HepG2 (cell line): ENCODE measurements around the gene PDLIM5. TPM values are rescaled to one million over a fixed set of nuclear protein-coding genes. Genes with fewer than 3 reads are reported as not detected.

ENCODE experiments used
- CENPX ChIP-seq: sonication (generic); formaldehyde crosslinking; IDR thresholded peaks from 2 replicates; pipeline ENCODE4 v1.9.0; 2021; ENCODE audit warnings: mild to moderate bottlenecking, missing genetic modification reagents, moderate library complexity
- HMG20B ChIP-seq: conservative IDR thresholded peaks from 2 replicates; pipeline ENCODE4 v1.6.1; 2016; ENCODE audit warnings: missing genetic modification reagents, missing compliant biosample characterization
- HOXA9 ChIP-seq: sonication (generic); formaldehyde crosslinking; IDR thresholded peaks from 2 replicates; pipeline ENCODE4 v1.8.1; 2022; ENCODE audit warnings: missing genetic modification reagents, mild to moderate bottlenecking, moderate library complexity, borderline replicate concordance
- KLF12 ChIP-seq: sonication (generic); formaldehyde crosslinking; IDR thresholded peaks from 2 replicates; pipeline ENCODE4 v1.4.0; 2020; ENCODE audit warnings: missing genetic modification reagents, borderline replicate concordance
- NCOA1 ChIP-seq: sonication (generic); formaldehyde crosslinking; IDR thresholded peaks from 2 replicates; pipeline ENCODE4 v1.9.0; 2021; ENCODE audit warnings: missing genetic modification reagents
- PITX1 ChIP-seq: sonication (generic); formaldehyde crosslinking; IDR thresholded peaks from 2 replicates; pipeline ENCODE4 v1.5.1; 2020; ENCODE audit warnings: mild to moderate bottlenecking, missing genetic modification reagents
- ZEB1 ChIP-seq: IDR thresholded peaks from 2 replicates; pipeline ENCODE4 v1.6.1; 2012; ENCODE audit warnings: mild to moderate bottlenecking, low read depth, inconsistent platforms; ENCODE audit not compliant: insufficient replicate concordance
- ZNF253 ChIP-seq: sonication (generic); formaldehyde crosslinking; IDR thresholded peaks from 2 replicates; pipeline ENCODE4 v1.8.0; 2022; ENCODE audit warnings: mild to moderate bottlenecking, missing genetic modification reagents, borderline replicate concordance
- ZNF333 ChIP-seq: sonication (generic); formaldehyde crosslinking; IDR thresholded peaks from 2 replicates; pipeline ENCODE4 v1.4.0; 2020; ENCODE audit warnings: mild to moderate bottlenecking, missing genetic modification reagents, borderline replicate concordance
- ZNF33A ChIP-seq: sonication (generic); formaldehyde crosslinking; IDR thresholded peaks from 2 replicates; pipeline ENCODE4 v1.5.1; 2020; ENCODE audit warnings: missing genetic modification reagents, mild to moderate bottlenecking, moderate library complexity, borderline replicate concordance
- ZNF446 ChIP-seq: sonication (generic); formaldehyde crosslinking; IDR thresholded peaks from 2 replicates; pipeline ENCODE4 v1.5.0; 2020; ENCODE audit warnings: mild to moderate bottlenecking, missing genetic modification reagents
- ZNF556 ChIP-seq: sonication (generic); formaldehyde crosslinking; IDR thresholded peaks from 2 replicates; pipeline ENCODE4 v1.4.0; 2020; ENCODE audit warnings: mild to moderate bottlenecking, missing genetic modification reagents, borderline replicate concordance
- ZNF567 ChIP-seq: sonication (generic); formaldehyde crosslinking; IDR thresholded peaks from 2 replicates; pipeline ENCODE4 v1.8.1; 2023; ENCODE audit warnings: mild to moderate bottlenecking, missing genetic modification reagents, borderline replicate concordance
- ZSCAN25 ChIP-seq: sonication (generic); formaldehyde crosslinking; IDR thresholded peaks from 2 replicates; pipeline ENCODE4 v1.8.0; 2022; ENCODE audit warnings: mild to moderate bottlenecking, missing genetic modification reagents
- ZSCAN30 ChIP-seq: sonication (generic); formaldehyde crosslinking; IDR thresholded peaks from 2 replicates; pipeline ENCODE4 v1.5.0; 2020; ENCODE audit warnings: mild to moderate bottlenecking, missing genetic modification reagents
- polyA plus RNA-seq, 8 experiments: library from polyadenylated mRNA; depleted of rRNA in 3 of 8; stranded (reverse) in 7 of 8; unstranded in 1 of 8; fragments of >200 nt; fragmentation: Illumina TruSeq in 4 of 8; extraction: Trizol in 4 of 8; gene quantifications; 2 replicates each; pipeline versions ENCODE4 v1.2.1 to v1.2.3, GENCODE V29; 2011 to 2016; ENCODE audit warnings: low read depth in 4 of 8, missing spikeins in 1 of 8, mixed read lengths in 1 of 8; ENCODE audit not compliant: insufficient read depth in 1 of 8
- total RNA-seq, 5 experiments: library from RNA; depleted of rRNA; stranded (reverse); fragments of >200 nt; fragmentation: Illumina TruSeq; extraction: Trizol; gene quantifications; 2 replicates each; pipeline ENCODE4 v1.2.3, GENCODE V29; 2016; ENCODE audit warnings: low read depth in 1 of 5
- TF ChIP-seq, protein P1 (sequence below): sonication (generic); formaldehyde crosslinking; IDR thresholded peaks from 2 replicates; pipeline ENCODE4 v1.8.1; 2023; ENCODE audit warnings: mild to moderate bottlenecking, missing genetic modification reagents
- TF ChIP-seq, protein P2 (sequence below): sonication (generic); formaldehyde crosslinking; IDR thresholded peaks from 2 replicates; pipeline ENCODE4 v1.5.1; 2020; ENCODE audit warnings: missing genetic modification reagents, mild to moderate bottlenecking, borderline replicate concordance
- TF ChIP-seq, protein P3 (sequence below): sonication (generic); IDR thresholded peaks from 2 replicates; pipeline ENCODE4 v1.6.1; 2016; ENCODE audit warnings: low read depth, borderline replicate concordance
- TF ChIP-seq, protein P4 (sequence below): sonication (generic); formaldehyde crosslinking; IDR thresholded peaks from 2 replicates; pipeline ENCODE4 v1.4.0; 2020; ENCODE audit warnings: missing genetic modification reagents
- TF ChIP-seq, protein P5 (sequence below): sonication (generic); formaldehyde crosslinking; IDR thresholded peaks from 2 replicates; pipeline ENCODE4 v1.9.0; 2021; ENCODE audit warnings: missing genetic modification reagents, borderline replicate concordance
- TF ChIP-seq, protein P6 (sequence below): sonication (generic); formaldehyde crosslinking; conservative IDR thresholded peaks from 2 replicates; pipeline ENCODE4 v1.4.0; 2020; ENCODE audit warnings: mild to moderate bottlenecking, missing genetic modification reagents, moderate library complexity

PDLIM5 gene
- total and polyA plus RNA-seq, 2 of the 13 experiments (the other 11 are each of a cell fraction or from before 2014, with no cell fraction given): 52.8 to 119 TPM

DNA sequence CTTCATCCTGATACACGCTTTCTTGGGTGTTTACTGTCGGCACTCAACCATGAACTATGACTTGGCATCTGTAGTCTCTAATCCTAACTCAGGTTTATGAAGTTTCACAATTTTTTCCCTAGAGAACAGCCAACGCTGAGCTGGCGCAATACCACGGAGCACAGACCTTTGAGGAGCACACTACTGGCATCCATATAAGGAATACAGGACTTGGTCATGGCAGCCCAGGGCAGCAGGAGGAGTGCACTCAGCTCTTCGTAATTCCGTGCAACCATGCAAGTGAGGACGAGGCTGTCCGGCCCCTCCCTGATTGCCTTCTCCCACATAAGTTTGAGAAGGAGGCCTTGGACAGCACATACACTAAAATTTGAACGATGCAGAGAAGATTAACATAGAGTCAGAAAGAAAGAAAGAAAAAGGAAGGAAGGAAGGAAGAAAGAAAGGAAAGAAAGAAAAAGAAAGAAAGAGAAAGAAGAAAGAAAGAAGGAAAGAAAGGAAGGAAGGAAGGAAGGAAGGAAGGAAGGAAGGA, 41.0 kb upstream of the PDLIM5 start (continued):
- no peak for TF ChIP-seq HOXA9 (CRISPR knock-in tag)
- TF ChIP-seq ZNF446 (CRISPR knock-in tag): 0 out of 2 replicates have a peak, but pooled peaks have one; percentile 28
- TF ChIP-seq, protein P1, sequence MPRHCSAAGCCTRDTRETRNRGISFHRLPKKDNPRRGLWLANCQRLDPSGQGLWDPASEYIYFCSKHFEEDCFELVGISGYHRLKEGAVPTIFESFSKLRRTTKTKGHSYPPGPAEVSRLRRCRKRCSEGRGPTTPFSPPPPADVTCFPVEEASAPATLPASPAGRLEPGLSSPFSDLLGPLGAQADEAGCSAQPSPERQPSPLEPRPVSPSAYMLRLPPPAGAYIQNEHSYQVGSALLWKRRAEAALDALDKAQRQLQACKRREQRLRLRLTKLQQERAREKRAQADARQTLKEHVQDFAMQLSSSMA: no peak
- TF ChIP-seq ZNF333 (CRISPR knock-in tag): no peak
- no peak for TF ChIP-seq ZNF253
- TF ChIP-seq HMG20B (CRISPR knock-in tag): no peak
- TF ChIP-seq ZSCAN30 (CRISPR knock-in tag): no peak
- TF ChIP-seq, protein P2, sequence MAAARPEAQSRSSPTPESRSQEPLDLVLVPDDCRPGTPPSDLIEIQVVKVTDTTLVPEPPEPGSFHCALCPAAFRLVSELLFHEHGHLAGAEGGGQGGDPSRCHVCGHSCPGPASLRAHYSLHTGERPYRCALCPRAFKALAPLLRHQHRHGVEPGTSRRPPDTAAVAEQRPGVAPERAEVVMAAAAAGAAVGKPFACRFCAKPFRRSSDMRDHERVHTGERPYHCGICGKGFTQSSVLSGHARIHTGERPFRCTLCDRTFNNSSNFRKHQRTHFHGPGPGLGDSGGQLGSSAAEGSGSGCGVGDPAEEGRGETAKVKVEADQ (CRISPR knock-in tag): no peak
- no peak for TF ChIP-seq CENPX (CRISPR knock-in tag)
- TF ChIP-seq ZNF567 (CRISPR knock-in tag): no peak
- TF ChIP-seq NCOA1: no peak
- TF ChIP-seq ZNF33A (CRISPR knock-in tag): no peak
- TF ChIP-seq, protein P3, sequence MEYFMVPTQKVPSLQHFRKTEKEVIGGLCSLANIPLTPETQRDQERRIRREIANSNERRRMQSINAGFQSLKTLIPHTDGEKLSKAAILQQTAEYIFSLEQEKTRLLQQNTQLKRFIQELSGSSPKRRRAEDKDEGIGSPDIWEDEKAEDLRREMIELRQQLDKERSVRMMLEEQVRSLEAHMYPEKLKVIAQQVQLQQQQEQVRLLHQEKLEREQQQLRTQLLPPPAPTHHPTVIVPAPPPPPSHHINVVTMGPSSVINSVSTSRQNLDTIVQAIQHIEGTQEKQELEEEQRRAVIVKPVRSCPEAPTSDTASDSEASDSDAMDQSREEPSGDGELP: no peak
- TF ChIP-seq PITX1: no peak
- TF ChIP-seq ZEB1: no peak
- TF ChIP-seq ZSCAN25 (CRISPR knock-in tag): no peak
- TF ChIP-seq, protein P4, sequence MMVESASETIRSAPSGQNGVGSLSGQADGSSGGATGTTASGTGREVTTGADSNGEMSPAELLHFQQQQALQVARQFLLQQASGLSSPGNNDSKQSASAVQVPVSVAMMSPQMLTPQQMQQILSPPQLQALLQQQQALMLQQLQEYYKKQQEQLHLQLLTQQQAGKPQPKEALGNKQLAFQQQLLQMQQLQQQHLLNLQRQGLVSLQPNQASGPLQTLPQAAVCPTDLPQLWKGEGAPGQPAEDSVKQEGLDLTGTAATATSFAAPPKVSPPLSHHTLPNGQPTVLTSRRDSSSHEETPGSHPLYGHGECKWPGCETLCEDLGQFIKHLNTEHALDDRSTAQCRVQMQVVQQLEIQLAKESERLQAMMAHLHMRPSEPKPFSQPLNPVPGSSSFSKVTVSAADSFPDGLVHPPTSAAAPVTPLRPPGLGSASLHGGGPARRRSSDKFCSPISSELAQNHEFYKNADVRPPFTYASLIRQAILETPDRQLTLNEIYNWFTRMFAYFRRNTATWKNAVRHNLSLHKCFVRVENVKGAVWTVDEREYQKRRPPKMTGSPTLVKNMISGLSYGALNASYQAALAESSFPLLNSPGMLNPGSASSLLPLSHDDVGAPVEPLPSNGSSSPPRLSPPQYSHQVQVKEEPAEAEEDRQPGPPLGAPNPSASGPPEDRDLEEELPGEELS (CRISPR knock-in tag): peak; percentile 27; the same call in 1 of the 2 replicates
- TF ChIP-seq, protein P5, sequence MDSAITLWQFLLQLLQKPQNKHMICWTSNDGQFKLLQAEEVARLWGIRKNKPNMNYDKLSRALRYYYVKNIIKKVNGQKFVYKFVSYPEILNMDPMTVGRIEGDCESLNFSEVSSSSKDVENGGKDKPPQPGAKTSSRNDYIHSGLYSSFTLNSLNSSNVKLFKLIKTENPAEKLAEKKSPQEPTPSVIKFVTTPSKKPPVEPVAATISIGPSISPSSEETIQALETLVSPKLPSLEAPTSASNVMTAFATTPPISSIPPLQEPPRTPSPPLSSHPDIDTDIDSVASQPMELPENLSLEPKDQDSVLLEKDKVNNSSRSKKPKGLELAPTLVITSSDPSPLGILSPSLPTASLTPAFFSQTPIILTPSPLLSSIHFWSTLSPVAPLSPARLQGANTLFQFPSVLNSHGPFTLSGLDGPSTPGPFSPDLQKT: no peak
- no peak for TF ChIP-seq ZNF556
- TF ChIP-seq, protein P6, sequence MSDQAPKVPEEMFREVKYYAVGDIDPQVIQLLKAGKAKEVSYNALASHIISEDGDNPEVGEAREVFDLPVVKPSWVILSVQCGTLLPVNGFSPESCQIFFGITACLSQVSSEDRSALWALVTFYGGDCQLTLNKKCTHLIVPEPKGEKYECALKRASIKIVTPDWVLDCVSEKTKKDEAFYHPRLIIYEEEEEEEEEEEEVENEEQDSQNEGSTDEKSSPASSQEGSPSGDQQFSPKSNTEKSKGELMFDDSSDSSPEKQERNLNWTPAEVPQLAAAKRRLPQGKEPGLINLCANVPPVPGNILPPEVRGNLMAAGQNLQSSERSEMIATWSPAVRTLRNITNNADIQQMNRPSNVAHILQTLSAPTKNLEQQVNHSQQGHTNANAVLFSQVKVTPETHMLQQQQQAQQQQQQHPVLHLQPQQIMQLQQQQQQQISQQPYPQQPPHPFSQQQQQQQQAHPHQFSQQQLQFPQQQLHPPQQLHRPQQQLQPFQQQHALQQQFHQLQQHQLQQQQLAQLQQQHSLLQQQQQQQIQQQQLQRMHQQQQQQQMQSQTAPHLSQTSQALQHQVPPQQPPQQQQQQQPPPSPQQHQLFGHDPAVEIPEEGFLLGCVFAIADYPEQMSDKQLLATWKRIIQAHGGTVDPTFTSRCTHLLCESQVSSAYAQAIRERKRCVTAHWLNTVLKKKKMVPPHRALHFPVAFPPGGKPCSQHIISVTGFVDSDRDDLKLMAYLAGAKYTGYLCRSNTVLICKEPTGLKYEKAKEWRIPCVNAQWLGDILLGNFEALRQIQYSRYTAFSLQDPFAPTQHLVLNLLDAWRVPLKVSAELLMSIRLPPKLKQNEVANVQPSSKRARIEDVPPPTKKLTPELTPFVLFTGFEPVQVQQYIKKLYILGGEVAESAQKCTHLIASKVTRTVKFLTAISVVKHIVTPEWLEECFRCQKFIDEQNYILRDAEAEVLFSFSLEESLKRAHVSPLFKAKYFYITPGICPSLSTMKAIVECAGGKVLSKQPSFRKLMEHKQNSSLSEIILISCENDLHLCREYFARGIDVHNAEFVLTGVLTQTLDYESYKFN (CRISPR knock-in tag): no peak
- TF ChIP-seq KLF12 (CRISPR knock-in tag): no peak
